T47D (cell line): Measurements from ENCODE around the gene SNX20.

ENCODE experiments used
- DNase-seq, 2 experiments: peaks; one replicate each; pipeline versions ENCODE4 v3.0.0 to v3.0.0-alpha.2; 2011 to 2012; ENCODE audit warnings: low read depth in 1 of 2, low spot score in 1 of 2
- JUND ChIP-seq: IDR thresholded peaks from 2 replicates; pipeline ENCODE4 v1.6.1; 2012; ENCODE audit warnings: low read depth
- in situ Hi-C: cut with HindIII; loops from 2 replicates; pipeline ENCODE4 v1.10.0; 2016; ENCODE audit warnings: low sequenced_read_pairs, low pct_unique_long_range_greater_than_20kb

Gene SNX20

DNA sequence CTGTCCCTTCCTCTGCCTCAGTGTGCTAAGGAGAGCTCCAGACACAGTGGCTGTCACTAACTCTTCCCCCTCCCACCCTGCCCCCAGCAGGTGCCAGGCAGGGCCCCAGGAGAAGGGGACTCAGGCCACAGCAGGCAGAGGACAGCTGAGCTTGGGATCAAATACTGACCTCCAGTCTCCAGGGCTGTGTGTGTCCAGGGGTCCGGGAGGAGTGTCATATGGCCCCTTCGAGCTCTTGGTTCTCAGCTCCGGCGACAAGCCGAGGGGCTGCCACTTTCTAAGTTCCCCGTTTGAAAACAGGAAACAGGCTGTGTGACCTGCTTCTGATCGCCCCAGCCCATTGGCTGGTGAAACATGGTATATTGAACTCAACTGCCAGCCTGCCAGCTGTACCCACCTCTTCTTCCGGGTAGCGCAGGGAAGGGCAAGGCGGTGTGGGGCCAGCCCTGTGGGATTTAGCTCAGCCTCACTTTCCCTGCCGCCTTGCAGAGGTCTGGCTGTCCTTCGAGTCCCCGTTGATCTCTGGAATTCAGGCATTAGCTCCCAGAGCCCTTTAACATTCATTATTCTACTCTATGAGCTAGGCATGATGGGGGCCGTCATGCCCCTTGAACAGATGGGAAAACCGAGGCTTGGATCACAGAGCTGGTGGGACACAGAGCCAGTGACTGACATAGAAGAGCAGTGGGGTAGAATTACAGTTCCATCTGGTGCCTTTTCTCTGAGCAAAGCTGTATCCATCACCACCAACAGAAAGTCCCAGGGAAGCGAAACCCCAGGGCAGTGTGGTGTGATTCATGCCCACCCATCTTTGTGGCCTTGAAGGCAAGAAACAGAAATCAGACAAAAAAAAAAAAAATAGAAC, at the start of gene SNX20:
TSS of gene SNX20 (minus strand) at position 292 of the 865 bp plus-strand sequence. CDS start 3,786 bp downstream, outside the sequence.
- no peak for DNase-seq
- TF ChIP-seq JUND = no peak
- in situ Hi-C loops = no loop called here

DNA sequence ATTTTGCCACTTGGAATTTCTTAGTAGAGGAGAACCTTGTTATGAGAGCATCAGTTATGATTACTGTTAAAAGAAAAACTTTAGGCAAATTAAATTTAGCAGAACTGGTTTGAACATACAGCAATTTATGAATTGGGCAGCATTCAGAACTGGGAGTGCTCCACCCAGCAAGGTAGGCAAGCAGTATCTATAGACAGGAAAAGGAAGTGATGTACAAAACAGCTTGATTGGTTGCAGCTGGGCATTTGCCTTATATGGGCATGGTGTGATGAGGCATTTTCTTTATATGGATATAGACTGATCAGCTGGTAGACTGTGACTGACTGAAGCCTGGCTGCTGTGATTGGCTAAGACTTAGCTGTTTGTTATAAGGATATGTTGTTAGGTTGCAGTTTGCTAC, 43.2 kb upstream of the SNX20 start:
- no peak for TF ChIP-seq JUND
- in situ Hi-C loops = no loop called here
- DNase-seq = no peak

- DNase-seq = no peak
- no peak for TF ChIP-seq JUND
- in situ Hi-C loops = no loop called here
Measured at GRCh38 chr16:50722960-50723359, 41.8 kb upstream of the SNX20 start.

- DNase-seq = no peak
- in situ Hi-C loops = no loop called here
- no peak for TF ChIP-seq JUND
Measured at GRCh38 chr16:50722405-50722737, 41.3 kb upstream of the SNX20 start.

GRCh38 chr16:50721549-50722404, 40.7 kb upstream of the SNX20 start:
- no peak for TF ChIP-seq JUND
- in situ Hi-C loops = no loop called here
- DNase-seq = no peak

DNA sequence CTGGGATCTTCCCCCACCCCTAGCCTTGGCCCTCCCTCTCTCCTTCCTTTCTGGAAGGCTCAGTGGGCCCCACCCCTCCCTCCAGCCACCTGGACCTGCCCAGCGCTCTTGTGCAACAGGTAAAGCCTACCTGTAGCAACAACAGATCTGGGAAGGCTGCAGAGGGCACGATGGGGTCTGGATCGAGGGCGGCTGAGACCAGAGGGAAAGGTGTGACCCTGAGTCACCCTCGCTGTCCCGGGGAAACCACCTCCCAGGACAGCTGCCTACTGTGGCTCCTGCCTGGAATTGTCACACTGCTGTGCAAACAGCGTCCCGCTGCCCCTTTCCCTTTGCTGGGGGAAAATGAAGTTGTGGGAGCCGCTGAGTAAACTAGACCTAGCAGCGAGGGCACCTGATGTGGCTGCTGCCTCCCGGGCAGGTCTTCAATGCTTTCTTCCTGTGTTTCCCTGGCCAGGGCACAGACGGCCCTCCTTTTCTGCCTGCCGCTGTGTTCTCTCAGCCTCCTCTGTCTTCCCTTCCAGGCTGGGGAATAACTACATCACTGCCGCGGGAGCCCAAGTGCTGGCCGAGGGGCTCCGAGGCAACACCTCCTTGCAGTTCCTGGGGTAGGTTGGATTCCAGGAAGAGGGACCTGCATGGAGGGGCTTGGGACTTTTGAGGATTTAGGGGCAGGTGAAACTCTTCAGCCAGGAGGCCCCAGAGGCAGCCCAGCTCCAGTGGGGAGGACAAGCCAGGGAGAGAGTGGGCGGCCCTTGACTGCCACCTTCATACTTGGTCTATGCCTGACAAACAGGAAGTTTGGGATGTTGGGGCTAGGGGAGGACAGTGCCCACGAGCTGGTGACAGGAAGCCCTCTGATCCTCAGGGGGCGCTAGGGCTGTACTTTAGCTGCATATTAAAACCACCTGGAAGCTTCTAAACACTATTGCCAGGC, 38.6 kb upstream of the SNX20 start:
- no peak for TF ChIP-seq JUND
- DNase-seq = peak in 1 of 2 experiments; percentile 66
- in situ Hi-C loops = no loop called here

DNA sequence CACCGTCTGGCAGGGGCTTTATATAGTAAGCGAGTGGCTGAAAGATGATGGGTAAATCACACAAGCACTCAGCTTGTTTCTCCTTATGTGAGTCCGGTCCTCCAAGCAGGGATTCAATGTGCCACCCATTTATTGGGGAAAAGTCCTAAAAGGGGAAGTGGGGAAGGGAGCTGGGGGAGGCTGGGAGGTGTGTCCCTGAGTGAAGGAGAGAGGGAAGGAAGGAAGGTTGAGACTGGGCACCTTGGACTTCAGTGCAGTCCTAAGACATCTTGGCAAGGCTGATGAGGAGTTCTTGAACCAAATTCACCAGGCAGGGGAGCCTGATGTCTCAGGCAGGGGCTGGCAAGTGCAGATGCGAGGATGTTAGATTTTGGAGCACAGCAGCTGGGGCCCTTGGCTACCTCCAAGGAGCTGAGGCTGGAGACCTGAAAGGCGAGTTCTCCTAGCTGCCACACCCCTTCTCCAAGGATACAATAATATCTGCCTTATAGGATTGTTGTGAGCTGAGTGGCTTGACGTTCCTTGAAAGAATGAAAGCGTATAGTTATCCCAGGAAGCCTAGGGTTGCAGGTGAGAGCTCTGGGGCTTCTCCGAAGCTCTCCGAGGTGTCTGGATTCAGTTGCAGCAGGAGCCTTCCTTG, 37.8 kb upstream of the SNX20 start:
- in situ Hi-C loops = no loop called here
- peak in 1 of 2 experiments; percentile 68 for DNase-seq
- no peak for TF ChIP-seq JUND

DNA sequence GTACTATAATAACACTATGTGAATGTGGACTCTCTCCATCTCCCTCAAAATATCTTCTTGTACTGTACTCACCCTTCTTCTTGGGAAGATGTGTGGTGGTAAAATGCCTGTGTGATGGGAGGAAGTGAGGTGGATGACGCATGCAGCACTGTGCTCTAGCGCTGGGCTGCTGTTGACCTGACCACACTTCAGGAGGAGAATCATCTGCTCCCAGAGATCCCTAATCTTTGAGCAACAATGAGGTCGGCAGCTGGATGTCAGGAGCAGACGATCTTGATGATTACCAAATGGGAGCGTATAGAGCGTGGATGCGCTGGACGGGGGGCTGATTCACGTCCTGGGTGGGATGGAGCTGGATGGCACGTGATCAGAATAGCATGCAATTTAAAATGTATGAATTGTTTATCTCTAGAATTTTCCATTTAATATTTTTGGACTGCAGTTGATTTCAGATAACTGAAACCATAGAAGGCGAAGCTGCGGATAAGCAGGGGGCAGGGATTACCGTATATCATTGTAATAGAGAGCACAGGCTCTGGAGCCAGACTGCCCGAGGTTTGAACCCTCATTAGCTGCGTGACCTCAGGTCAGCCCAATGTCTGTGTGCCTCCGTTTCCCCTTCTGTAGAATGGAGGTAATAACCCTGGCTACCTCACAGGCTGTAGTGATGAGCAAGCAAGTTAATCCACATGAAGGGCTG, 37.1 kb upstream of the SNX20 start:
- in situ Hi-C loops = no loop called here
- no peak for DNase-seq
- TF ChIP-seq JUND = no peak

GRCh38 chr16:50717494-50717893, 36.4 kb upstream of the SNX20 start:
- no peak for TF ChIP-seq JUND
- DNase-seq = no peak
- in situ Hi-C loops = no loop called here

- in situ Hi-C loops = no loop called here
- no peak for TF ChIP-seq JUND
- DNase-seq = no peak
Measured at GRCh38 chr16:50717091-50717490, 36.0 kb upstream of the SNX20 start.

GRCh38 chr16:50712956-50713355, 31.8 kb upstream of the SNX20 start:
- no peak for DNase-seq
- in situ Hi-C loops = no loop called here
- TF ChIP-seq JUND = no peak

- TF ChIP-seq JUND = no peak
- no peak for DNase-seq
- in situ Hi-C loops = no loop called here
Measured at GRCh38 chr16:50712560-50712898, 31.4 kb upstream of the SNX20 start.
